Measurements from ENCODE around the gene EGFL8.

EGFL8 gene

GRCh38 chr6:32213649-32214048 lies 49.3 kb downstream of the EGFL8 start:
- H3K36me3 ChIP-seq (ENCODE audit: insufficient read depth, low read length), result no peaks in the 10 kb centered on the region
- no peak overlapping the region for H3K4me3 ChIP-seq (ENCODE audit: low read depth, low read length)
- H3K27me3 ChIP-seq (ENCODE audit: insufficient read depth, low read length), result peaks cover 15% of the 10 kb centered on the region
- no peak overlapping the region for H3K27ac ChIP-seq (ENCODE audit: low read depth, low read length)
- no peaks in the 10 kb centered on the region for H3K79me2 ChIP-seq (ENCODE audit: control insufficient read depth, insufficient read depth, low read length, unreplicated experiment)
- no peaks in the 10 kb centered on the region for H3K4me1 ChIP-seq (ENCODE audit: control insufficient read depth, insufficient read depth, low read length, unreplicated experiment)
- H2AFZ ChIP-seq (ENCODE audit: low read length, unreplicated experiment), result no peak overlapping the region

- Histone ChIP-seq H3K4me3 (ENCODE audit: low read depth, low read length) (no peak overlapping the region), H3K4me1 (ENCODE audit: control insufficient read depth, insufficient read depth, low read length, unreplicated experiment) (no peaks in the 10 kb centered on the region), H3K36me3 (ENCODE audit: insufficient read depth, low read length) (no peaks in the 10 kb centered on the region), H3K27ac (ENCODE audit: low read depth, low read length) (no peak overlapping the region), H2AFZ (ENCODE audit: low read length, unreplicated experiment) (no peak overlapping the region), H3K79me2 (ENCODE audit: control insufficient read depth, insufficient read depth, low read length, unreplicated experiment) (no peaks in the 10 kb centered on the region), H3K27me3 (ENCODE audit: insufficient read depth, low read length) (peaks cover 19% of the 10 kb centered on the region)
Observed at GRCh38 chr6:32214126-32214525, 49.7 kb downstream of the EGFL8 start.

- Histone ChIP-seq H3K79me2 (ENCODE audit: control insufficient read depth, insufficient read depth, low read length, unreplicated experiment) (no peaks in the 10 kb centered on the region), H3K36me3 (ENCODE audit: insufficient read depth, low read length) (no peaks in the 10 kb centered on the region), H3K27ac (ENCODE audit: low read depth, low read length) (no peak overlapping the region), H3K4me3 (ENCODE audit: low read depth, low read length) (no peak overlapping the region), H3K27me3 (ENCODE audit: insufficient read depth, low read length) (peaks cover 23% of the 10 kb centered on the region), H2AFZ (ENCODE audit: low read length, unreplicated experiment) (no peak overlapping the region), H3K4me1 (ENCODE audit: control insufficient read depth, insufficient read depth, low read length, unreplicated experiment) (no peaks in the 10 kb centered on the region)
Observed at GRCh38 chr6:32215617-32216016, 51.2 kb downstream of the EGFL8 start.

- peaks cover 26% of the 10 kb centered on the region for H3K27me3 ChIP-seq (ENCODE audit: insufficient read depth, low read length)
- H3K79me2 ChIP-seq (ENCODE audit: control insufficient read depth, insufficient read depth, low read length, unreplicated experiment), result no peaks in the 10 kb centered on the region
- H3K4me3 ChIP-seq (ENCODE audit: low read depth, low read length), result no peak overlapping the region
- H3K27ac ChIP-seq (ENCODE audit: low read depth, low read length), result no peak overlapping the region
- no peaks in the 10 kb centered on the region for H3K4me1 ChIP-seq (ENCODE audit: control insufficient read depth, insufficient read depth, low read length, unreplicated experiment)
- H2AFZ ChIP-seq (ENCODE audit: low read length, unreplicated experiment), result no peak overlapping the region
- H3K36me3 ChIP-seq (ENCODE audit: insufficient read depth, low read length), result no peaks in the 10 kb centered on the region
Observed at GRCh38 chr6:32216285-32216684, 51.9 kb downstream of the EGFL8 start.

GRCh38 chr6:32216998-32217397 lies 52.6 kb downstream of the EGFL8 start:
- no peaks in the 10 kb centered on the region for H3K79me2 ChIP-seq (ENCODE audit: control insufficient read depth, insufficient read depth, low read length, unreplicated experiment)
- H3K27ac ChIP-seq (ENCODE audit: low read depth, low read length), result no peak overlapping the region
- no peaks in the 10 kb centered on the region for H3K36me3 ChIP-seq (ENCODE audit: insufficient read depth, low read length)
- no peak overlapping the region for H2AFZ ChIP-seq (ENCODE audit: low read length, unreplicated experiment)
- H3K4me3 ChIP-seq (ENCODE audit: low read depth, low read length), result no peak overlapping the region
- H3K27me3 ChIP-seq (ENCODE audit: insufficient read depth, low read length), result peaks cover 26% of the 10 kb centered on the region
- no peaks in the 10 kb centered on the region for H3K4me1 ChIP-seq (ENCODE audit: control insufficient read depth, insufficient read depth, low read length, unreplicated experiment)

Measured in ACC112 (cell line).